GM18861 (cell line): ENCODE results near the gene THRSP.
"Not testable (repeated sequence)": the region's sequence is repeated elsewhere in the genome, so short reads cannot be mapped to it uniquely, and the experiment has no call there.

Source experiments
- ATAC-seq: cut with Tn5 transposase; IDR thresholded peaks from one replicate; pipeline ENCODE4 v1.9.1; 2021; ENCODE audit not compliant: unreplicated experiment

Gene THRSP

DNA sequence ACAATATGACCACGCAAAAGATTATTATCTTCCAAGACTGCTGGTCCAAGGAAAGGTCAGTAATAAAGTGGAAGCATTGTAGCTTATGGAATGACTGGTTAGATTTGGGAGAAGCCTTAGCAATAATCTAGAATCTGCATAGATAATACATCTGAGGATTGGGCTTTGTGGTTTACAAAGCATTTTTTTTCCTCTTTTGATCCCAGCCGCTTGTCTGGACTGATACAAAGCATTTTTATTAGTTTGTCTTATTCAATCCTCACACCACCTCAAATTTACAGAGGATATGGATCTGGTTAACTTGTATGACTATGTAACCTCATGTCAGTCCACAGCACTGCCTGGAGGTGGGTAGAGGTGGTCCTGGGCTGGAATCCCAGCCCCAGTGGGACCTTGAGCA lies 990 bp upstream of the THRSP start:
- ATAC-seq: no peak

DNA sequence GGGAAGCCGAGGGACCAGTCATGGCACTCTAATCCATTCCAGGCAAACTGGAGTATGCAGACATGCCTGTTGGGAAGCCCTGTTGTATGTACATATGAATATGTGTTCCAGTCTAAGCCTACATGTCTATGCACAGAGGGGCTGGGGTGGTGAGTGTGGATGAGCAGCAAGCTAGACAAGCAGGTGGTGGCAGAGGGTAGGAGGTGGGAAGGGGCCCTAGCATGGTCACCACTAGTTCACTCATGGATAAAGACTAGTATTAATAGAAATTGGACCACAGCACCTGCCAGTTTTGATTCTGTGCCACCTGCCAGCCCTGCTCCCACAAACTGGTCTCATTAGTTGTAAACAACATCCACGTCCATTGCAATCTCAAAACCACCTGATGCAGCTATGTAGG lies 1.5 kb downstream of the THRSP start:
- no peak for ATAC-seq

DNA sequence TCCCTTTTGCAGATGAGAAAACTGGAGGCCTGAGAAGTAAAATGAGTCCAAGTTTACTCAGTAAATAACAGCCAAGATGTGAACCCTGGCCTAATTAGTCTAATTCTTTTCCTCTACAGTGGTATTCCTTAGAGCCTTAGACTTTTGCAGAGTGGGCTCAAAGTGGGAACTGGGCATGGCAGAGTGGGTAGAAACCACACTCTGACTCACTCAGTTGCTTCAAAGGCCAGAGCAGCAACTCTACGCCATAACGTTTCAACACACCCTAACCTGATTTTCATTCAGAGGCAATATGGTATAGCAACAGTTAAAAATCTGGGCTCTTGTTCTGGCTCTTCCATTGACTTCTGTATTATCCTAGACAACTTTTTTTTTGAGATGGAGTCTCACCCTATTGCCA lies 2.8 kb downstream of the THRSP start:
- ATAC-seq: no peak

GRCh38 chr11:78067704-78068103 lies 4.0 kb downstream of the THRSP start:
- ATAC-seq: no peak

DNA sequence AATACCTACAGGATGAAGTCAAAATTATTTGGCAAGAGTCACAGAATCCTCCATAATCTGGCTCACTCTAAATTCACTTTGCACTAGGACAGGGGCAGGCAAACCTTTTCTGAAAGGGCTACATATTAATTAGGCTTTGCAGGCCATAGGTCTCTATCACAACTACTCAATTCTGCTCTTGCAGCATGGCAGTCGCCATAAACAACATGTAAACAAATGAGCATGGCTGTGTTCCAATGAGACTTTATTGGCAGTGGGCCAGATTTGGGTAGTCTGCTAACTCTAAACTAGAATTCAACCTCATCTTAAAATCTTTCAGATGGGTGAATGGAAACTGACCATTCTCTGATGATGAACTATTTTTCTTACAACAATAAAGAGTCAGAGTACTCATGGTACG lies 5.8 kb downstream of the THRSP start:
- no peak for ATAC-seq

DNA sequence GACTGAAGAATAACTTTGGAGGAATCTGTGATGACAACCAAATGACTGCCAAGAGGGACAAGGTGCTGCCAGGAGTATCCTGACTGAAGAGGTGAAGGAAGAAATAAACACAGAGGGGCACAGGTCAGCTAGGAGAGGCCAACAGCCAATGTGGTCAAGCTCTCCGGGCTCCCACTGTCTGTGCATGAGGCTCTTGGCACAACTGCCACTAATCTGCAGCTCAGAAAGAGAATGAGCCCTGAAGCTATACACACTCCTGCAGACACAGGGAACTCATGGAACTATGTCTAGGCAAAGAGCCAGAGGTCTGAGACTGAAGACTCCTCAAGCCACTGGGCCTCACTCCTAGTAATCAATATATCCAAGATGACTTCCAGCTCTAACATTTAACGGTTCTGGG lies 7.0 kb downstream of the THRSP start:
- no peak for ATAC-seq

DNA sequence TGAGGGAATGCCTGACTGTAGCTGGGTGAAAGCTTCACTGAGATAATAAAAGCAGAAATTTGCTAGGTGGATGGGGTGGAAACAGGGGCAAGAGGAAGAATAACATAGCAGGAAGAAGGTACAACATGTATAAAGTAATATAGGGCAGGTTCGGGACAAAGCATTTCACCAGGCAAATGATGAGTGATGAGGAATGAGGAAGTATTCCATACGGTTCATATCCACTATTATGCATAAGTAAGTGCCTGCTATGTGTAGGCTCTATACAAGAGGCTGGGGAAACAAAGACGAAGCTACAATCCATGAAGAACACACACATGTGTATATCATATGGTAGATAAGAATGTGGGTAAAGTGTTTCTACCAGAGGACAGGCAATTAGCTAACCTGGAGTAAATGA lies 8.1 kb downstream of the THRSP start:
- no peak for ATAC-seq

DNA sequence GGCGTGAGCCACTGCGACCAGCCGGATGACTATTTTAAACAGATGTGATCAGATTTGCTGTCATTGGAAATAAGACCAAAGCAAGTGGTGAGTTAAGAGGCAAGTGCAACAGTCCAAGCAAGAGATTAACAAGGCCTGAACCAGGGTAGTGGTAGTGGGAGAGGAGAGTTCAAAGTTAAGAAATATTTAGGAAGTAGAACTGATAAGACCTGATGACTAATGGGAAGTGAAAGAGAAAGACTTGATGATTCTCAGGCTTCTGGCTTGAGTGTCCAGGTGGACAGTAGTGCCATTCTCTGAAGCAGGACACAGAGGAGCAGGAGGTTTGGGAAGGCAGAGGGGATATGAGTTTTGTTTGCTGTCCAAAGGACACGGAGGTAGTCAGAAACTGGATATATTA lies 8.8 kb downstream of the THRSP start:
- no peak for ATAC-seq

GRCh38 chr11:78074756-78075155 lies 11.1 kb downstream of the THRSP start:
- no peak for ATAC-seq

DNA sequence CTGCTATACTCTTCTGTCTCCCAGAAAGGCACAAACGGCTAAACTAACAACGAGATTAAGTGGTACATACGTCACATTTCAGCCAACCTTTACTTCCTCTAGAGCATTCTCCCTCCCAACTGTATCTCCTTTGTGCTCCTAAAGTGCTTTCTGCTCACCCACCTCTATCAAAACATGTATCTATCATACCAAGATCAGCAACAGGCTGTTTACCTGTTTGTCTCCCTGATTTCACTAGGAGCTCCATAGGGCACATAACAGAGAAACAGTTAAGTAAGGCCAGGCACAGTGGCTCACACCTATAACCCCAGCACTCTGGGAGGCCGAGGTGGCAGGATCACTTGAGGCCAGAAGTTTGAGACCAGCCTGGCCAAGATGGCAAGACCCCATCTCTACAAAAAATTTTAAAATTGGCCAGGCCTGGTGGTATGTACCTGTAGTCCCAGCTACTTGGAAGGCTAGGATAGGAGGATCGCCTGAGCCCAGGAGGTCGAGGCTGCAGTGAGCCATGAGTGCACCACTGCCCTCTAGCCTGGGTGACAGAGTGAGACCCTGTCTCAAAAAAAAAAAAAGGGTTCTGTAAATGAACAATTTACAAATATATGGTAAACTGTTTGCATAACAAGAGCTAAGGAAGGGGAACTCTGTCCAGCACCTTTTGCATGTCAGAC lies 13.2 kb downstream of the THRSP start:
- no peak for ATAC-seq

DNA sequence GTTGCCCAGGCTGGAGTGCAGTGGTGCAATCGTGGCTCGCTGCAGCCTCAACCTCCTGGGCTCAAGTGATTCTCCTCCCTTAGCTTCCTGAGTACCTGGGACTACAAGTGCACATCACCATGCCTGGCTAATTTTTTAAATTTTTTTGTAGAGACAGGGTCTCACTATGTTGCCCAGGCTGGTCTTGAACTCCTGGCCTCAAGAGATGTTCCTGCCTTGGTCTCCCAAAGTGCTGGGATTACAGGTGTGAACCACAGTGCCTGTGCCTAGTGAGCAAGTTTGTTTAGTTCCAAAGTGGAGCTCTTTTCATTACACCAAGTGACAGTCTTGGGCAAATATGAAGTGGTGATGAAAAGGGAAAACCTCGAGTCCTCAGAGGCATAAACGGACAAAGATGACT lies 13.9 kb downstream of the THRSP start:
- ATAC-seq: not testable (repeated sequence)

DNA sequence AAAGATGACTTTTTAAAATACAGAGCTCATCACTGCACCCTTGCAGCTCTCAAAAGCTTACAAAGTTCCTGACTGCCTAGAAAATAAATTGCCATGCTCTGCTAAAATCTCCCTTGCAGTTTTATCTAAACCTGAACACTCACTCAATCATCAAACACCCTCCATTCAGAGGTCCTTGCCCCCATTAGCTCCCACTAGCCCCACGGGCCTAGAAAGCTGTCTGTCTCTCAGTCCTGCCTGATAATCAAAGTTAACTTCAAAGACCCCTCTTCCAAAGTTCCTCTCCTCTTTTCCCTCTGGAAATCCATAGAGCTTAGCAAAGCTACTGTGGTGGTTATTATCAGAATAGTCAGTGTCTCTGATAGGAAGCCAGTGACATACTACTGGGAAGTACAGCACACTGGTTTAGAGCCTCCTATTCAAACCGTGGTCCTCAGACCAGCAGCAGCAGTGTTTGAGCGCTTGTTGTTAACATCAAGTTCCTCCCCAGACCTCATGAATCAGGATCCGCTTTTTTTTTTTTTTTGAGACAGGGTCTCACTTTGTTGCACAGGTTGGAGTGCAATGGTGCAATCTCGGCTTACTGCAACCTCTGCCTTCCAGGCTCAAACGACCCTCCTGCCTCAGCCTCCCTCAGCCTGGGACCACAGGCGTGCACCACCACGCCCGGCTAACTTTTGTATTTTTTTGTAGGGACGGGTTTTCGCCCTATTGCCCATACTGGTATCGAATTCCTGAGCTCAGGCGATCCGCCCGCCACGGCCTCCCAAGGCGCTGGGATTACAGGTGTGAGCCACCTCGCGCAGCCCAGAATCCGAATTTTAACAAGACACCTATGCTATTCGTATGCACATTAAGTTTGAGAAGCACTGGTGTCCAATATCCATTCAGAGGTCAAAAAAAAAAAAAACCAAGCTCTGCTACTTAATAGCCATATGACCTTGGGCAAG lies 14.8 kb downstream of the THRSP start:
- no peak for ATAC-seq

GRCh38 chr11:78079232-78080083 lies 15.8 kb downstream of the THRSP start, which contains the start of gene NDUFC2:
NDUFC2 (minus strand) TSS chr11:78079862; CDS start chr11:78079744, 118 bp downstream.
- ATAC-seq: peak; percentile 55

DNA sequence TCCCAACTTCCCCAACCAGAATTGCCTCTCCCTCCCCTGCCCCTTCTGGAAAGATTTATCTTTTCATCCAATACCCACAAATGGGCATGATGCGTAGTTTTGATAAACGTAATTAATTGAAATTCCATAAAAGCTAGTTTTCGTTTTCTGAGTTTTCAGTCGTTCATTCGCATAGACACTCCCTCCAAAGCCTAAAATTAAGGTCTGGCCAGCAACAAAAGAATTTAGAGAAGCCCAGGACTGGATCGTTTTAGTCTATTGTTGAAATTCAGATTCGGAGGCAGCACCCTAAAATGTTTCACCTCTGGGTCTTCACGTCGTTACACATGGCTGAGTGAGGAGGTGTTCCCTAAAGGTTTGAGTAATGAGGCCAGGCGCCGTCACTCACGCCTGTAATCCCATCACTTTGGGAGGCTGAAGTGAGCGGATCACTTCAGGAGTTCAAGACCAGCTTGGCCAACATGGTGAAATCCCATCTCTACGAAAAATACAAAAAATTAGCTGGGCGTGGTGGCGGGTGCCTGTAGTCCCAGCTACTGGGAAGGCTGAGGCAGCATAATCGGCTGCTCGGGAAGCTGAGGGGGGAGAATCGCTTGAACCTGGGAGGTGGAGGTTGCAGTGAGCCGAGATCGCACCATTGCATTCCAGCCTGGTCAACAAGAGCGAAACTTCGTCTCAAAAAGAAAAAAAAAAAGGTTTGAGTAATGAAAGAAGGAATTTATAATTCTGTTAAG lies 16.6 kb downstream of the THRSP start:
- ATAC-seq: no peak

- ATAC-seq: no peak
These were observed 17.3 kb downstream of the THRSP start for GRCh38 chr11:78080818-78081495.

- ATAC-seq: no peak
These were observed 17.9 kb downstream of the THRSP start for GRCh38 chr11:78081583-78081982.

DNA sequence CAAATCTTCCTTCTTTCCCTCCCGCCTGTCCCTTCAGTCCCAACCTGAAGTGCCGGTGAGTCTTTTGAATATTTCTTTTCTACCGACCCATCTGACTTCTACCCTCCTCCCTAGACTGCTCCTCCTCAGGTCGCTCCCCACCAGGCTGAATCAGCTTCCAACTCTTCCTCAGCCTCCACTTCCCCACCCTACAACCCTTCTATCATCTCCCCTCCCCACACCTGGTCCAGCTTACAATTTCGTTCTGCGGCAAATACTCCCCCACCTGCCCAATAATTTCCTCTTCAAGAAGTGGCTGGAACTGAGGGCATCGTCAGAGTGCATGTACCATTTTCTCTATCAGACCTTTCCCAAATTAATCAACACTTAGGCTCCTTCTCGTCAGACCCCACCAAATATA lies 18.5 kb downstream of the THRSP start:
- no peak for ATAC-seq

GRCh38 chr11:78083021-78083420 lies 19.4 kb downstream of the THRSP start:
- no peak for ATAC-seq

- ATAC-seq: not testable (repeated sequence)
These were observed 20.8 kb downstream of the THRSP start for GRCh38 chr11:78084506-78084905.

GRCh38 chr11:78085972-78086371 lies 22.3 kb downstream of the THRSP start:
- no peak for ATAC-seq
